AG10803 (cell line): ENCODE data around the gene PARD6B.
"Not testable (repeated sequence)": the region's sequence is repeated elsewhere in the genome, so short reads cannot be mapped to it uniquely, and the experiment has no call there.

Source experiments
- DNase-seq: peaks from one replicate; pipeline ENCODE4 v3.0.0; 2010; ENCODE audit warnings: low read depth
- H3K4me3 ChIP-seq: 2 replicates; pipeline ENCODE4 v1.5.1; 2011; ENCODE audit warnings: mild to moderate bottlenecking, low read length, control low read depth
- CTCF ChIP-seq: conservative IDR thresholded peaks from 2 replicates; pipeline ENCODE4 v1.5.1; 2011; ENCODE audit warnings: mild to moderate bottlenecking, low read length, control low read depth, inconsistent platforms

Gene PARD6B

GRCh38 chr20:50754420-50754819 lies 23.0 kb downstream of the PARD6B start:
- no peak for TF ChIP-seq CTCF
- no peak overlapping the region for H3K4me3 ChIP-seq
- no peak for DNase-seq

GRCh38 chr20:50756447-50756846 lies 25.1 kb downstream of the PARD6B start:
- no peak overlapping the region for H3K4me3 ChIP-seq
- no peak for TF ChIP-seq CTCF
- no peak for DNase-seq

GRCh38 chr20:50758469-50758868 lies 27.1 kb downstream of the PARD6B start:
- no peak for TF ChIP-seq CTCF

GRCh38 chr20:50758992-50759391 lies 27.6 kb downstream of the PARD6B start:
- no peak overlapping the region for H3K4me3 ChIP-seq
- TF ChIP-seq CTCF: no peak
- DNase-seq: no peak

More at GRCh38 chr20:50758469-50758868, 27.1 kb downstream of the PARD6B start:
- H3K4me3 ChIP-seq: no peak overlapping the region
- DNase-seq: peak; percentile 30

- H3K4me3 ChIP-seq: no peak overlapping the region
- no peak for TF ChIP-seq CTCF
- DNase-seq: no peak
Observed at GRCh38 chr20:50759678-50760077, 28.3 kb downstream of the PARD6B start.

- no peak overlapping the region for H3K4me3 ChIP-seq
- DNase-seq: no peak
- TF ChIP-seq CTCF: no peak
Observed at GRCh38 chr20:50762045-50762422, 30.7 kb downstream of the PARD6B start.

- no peak overlapping the region for H3K4me3 ChIP-seq
- peak; percentile 67 for DNase-seq
- no peak for TF ChIP-seq CTCF
Observed at GRCh38 chr20:50762435-50763220, 31.2 kb downstream of the PARD6B start.

GRCh38 chr20:50763550-50764458 lies 32.4 kb downstream of the PARD6B start:
- DNase-seq, H3K4me3 ChIP-seq: not testable (repeated sequence)

GRCh38 chr20:50765251-50765650 lies 33.9 kb downstream of the PARD6B start:
- DNase-seq, H3K4me3 ChIP-seq: not testable (repeated sequence)
